A673 (cell line): ENCODE measurements around the gene RPL10L.

ENCODE experiments used
- CTCF ChIP-seq: fragments of 300-800, 200-600 bp; sonication (generic); conservative IDR thresholded peaks from 2 replicates; pipeline ENCODE4 v1.5.1; 2017; ENCODE audit warnings: low read depth, mild to moderate bottlenecking, antibody characterized with exemption, low read length, moderate library complexity, mixed read lengths
- EZH2 ChIP-seq: fragments of 200-600 bp; sonication (generic); IDR thresholded peaks from 2 replicates; pipeline ENCODE4 v1.6.1; 2017; ENCODE audit warnings: borderline replicate concordance, low read depth, mild to moderate bottlenecking, mixed read lengths, antibody characterized with exemption, low read length; ENCODE audit not compliant: poor library complexity, severe bottlenecking

GRCh38 chr14:46651526-46652144, at the start of gene RPL10L:
- TF ChIP-seq EZH2 (no peak), CTCF (peak; percentile 43)
